Right lobe of liver (tissue), 6 donors: ENCODE measurements around the gene GUK1. TPM values are rescaled to one million over a fixed set of nuclear protein-coding genes. Genes with fewer than 3 reads are reported as not detected.
A peak's percentile ranks its signal among the peaks of the same experiment; 100 is the strongest.

ENCODE experiments used
- ATAC-seq, 4 donors: fragments of 200-7000 bp; cut with Tn5 transposase; one replicate each; pipeline ENCODE4 v1.9.1; 2020; ENCODE audit warnings: mild to moderate bottlenecking in 4 of 4, moderate library complexity in 4 of 4
- DNase-seq, 3 donors: peaks; one replicate each; pipeline ENCODE4 v3.0.0-alpha.2; 2020
- H3K27ac ChIP-seq, 3 donors: fragments of 200-600 bp; one replicate each; pipeline ENCODE4 v1.8.0; 2022
- H3K27me3 ChIP-seq, 2 donors: fragments of 200-600 bp; one replicate each; pipeline ENCODE4 v1.8.0; 2022
- H3K36me3 ChIP-seq, 4 donors: fragments of 200-600 bp; sonication (generic) in 1 of 4; one replicate each; pipeline versions ENCODE4 v1.5.1 to v1.8.0; 2017 to 2022; ENCODE audit warnings: control low read depth in 1 of 4
- H3K4me1 ChIP-seq, 4 donors: fragments of 200-600 bp; sonication (generic) in 1 of 4; one replicate each; pipeline versions ENCODE4 v1.5.1 to v1.8.0; 2017 to 2022; ENCODE audit warnings: control low read depth in 1 of 4
- H3K4me3 ChIP-seq, 3 donors: fragments of 200-600 bp; one replicate each; pipeline ENCODE4 v1.8.0; 2022
- H3K9me3 ChIP-seq, 4 donors: fragments of 200-600 bp; sonication (generic) in 1 of 4; one replicate each; pipeline versions ENCODE4 v1.5.1 to v1.8.0; 2017 to 2022; ENCODE audit warnings: control low read depth in 1 of 4
- CTCF ChIP-seq, 4 donors: fragments of 200-600 bp in 3 of 4; fragments of 450-650 bp in 1 of 4; IDR thresholded peaks; one replicate each; pipeline versions ENCODE4 v1.5.1 to v1.8.0; 2016 to 2022; ENCODE audit warnings: antibody characterized with exemption in 4 of 4, mild to moderate bottlenecking in 2 of 4
- POLR2A ChIP-seq: fragments of 450-650 bp; IDR thresholded peaks from one replicate; pipeline ENCODE4 v1.6.1; 2017; ENCODE audit warnings: antibody characterized with exemption, mild to moderate bottlenecking
- WGBS: methylation state at CpG from one replicate; pipeline ENCODE4 v1.1.6; 2018; ENCODE audit warnings: low coverage, low lambda C conversion rate; ENCODE audit not compliant: insufficient coverage; ENCODE audit errors: missing lambda C conversion rate; 5-methylcytosine and 5-hydroxymethylcytosine counted together
- intact Hi-C, 2 donors: fragments of 100-400 bp; cut with DNase I; formaldehyde crosslinking; loops; one replicate each; pipeline versions ENCODE4 v1.11.2 to v1.14.1; 2022
- total RNA-seq, 6 experiments: library from RNA; depleted of rRNA in 2 of 6; stranded (reverse); fragments of >200 nt in 2 of 6; fragmentation: NEBNext Ultra II Directional in 3 of 6; extraction: Animal tissue kit (Norgen Biotek cat#: 25700) in 3 of 6; gene quantifications; one replicate each; pipeline versions ENCODE4 v1.1.0 to v1.2.4, GENCODE V29; 2016 to 2023
- donor health status: DM: no; HTN: yes; CAD: no.
- donor health status: DM: no; HTN: no; CAD: no.
- donor health status: DM: no; HTN: no; CAD: no.
- donor health status: DM: no; HTN: yes; CAD: no.
- donor health status: DM: no; HTN: yes; CAD: no.

Gene GUK1
- total RNA-seq, 6 experiments from 2014 or later: 78.0 to 235 (median 108) TPM

GRCh38 chr1:228168563-228169270 lies 28.6 kb downstream of the GUK1 start:
- WGBS: 80% methylated on average over 1 of the region's 12 CpGs
- peak in 1 of 3 donors; percentile 31 for DNase-seq

GRCh38 chr1:228169345-228169744 lies 29.3 kb downstream of the GUK1 start:
- WGBS: 67% methylated on average over 1 of the region's 2 CpGs
- Histone ChIP-seq H3K36me3 (no peaks in the 10 kb centered on the region), H3K4me1 (peaks cover 0 to 8% (median 3%) of the 10 kb centered on the region in 4 donors), H3K9me3 (no peaks in the 10 kb centered on the region), H3K4me3 (no peak overlapping the region), H3K27ac (no peak overlapping the region), H3K27me3 (no peaks in the 10 kb centered on the region)
- intact Hi-C loops: no loop called here
- TF ChIP-seq CTCF (IDR thresholded peaks at IDR 0.05): no peak
- no peak for TF ChIP-seq POLR2A
- DNase-seq (no peak), ATAC-seq (no peak)

More at GRCh38 chr1:228168563-228169270, 28.6 kb downstream of the GUK1 start:
- Histone ChIP-seq H3K4me3 (no peak overlapping the region), H3K27ac (no peak overlapping the region), H3K27me3 (no peaks in the 10 kb centered on the region), H3K9me3 (no peaks in the 10 kb centered on the region), H3K4me1 (peaks cover 0 to 8% (median 3%) of the 10 kb centered on the region in 4 donors), H3K36me3 (no peaks in the 10 kb centered on the region)
- TF ChIP-seq CTCF (IDR thresholded peaks at IDR 0.05) (no peak), POLR2A (no peak)
- intact Hi-C loops: no loop called here
- ATAC-seq: no peak

- TF ChIP-seq POLR2A (no peak), CTCF (IDR thresholded peaks at IDR 0.05) (no peak)
- H3K4me3 ChIP-seq: no peak overlapping the region
- H3K27me3 ChIP-seq: no peaks in the 10 kb centered on the region
- no peak overlapping the region for H3K27ac ChIP-seq
- DNase-seq: no peak
- peaks cover 0 to 4% (median 0%) of the 10 kb centered on the region in 4 donors for H3K36me3 ChIP-seq
- ATAC-seq: no peak
- no peaks in the 10 kb centered on the region for H3K9me3 ChIP-seq
- peaks cover 0 to 8% (median 3%) of the 10 kb centered on the region in 4 donors for H3K4me1 ChIP-seq
- 90% methylated on average over 3 of the region's 7 CpGs for WGBS
- intact Hi-C loops: no loop called here
These were observed 30.6 kb downstream of the GUK1 start for GRCh38 chr1:228170666-228171065.

GRCh38 chr1:228171221-228171891 lies 31.3 kb downstream of the GUK1 start:
- ATAC-seq: no peak
- Histone ChIP-seq H3K27ac (no peak overlapping the region), H3K4me1 (peaks cover 0 to 7% (median 3%) of the 10 kb centered on the region in 4 donors), H3K36me3 (peaks cover 0 to 4% (median 0%) of the 10 kb centered on the region in 4 donors), H3K27me3 (no peaks in the 10 kb centered on the region), H3K9me3 (no peaks in the 10 kb centered on the region), H3K4me3 (no peak overlapping the region)
- intact Hi-C loops: no loop called here
- TF ChIP-seq POLR2A (no peak), CTCF (IDR thresholded peaks at IDR 0.05) (no peak)
- peak in 1 of 3 donors; percentile 41 for DNase-seq
- 54% methylated on average over 4 of the region's 10 CpGs for WGBS
